IMR-90 (cell line): Measurements from ENCODE around the gene CHRD. TPM values are rescaled to one million over a fixed set of nuclear protein-coding genes. Genes with fewer than 3 reads are reported as not detected.

Source experiments
- ATAC-seq: fragments of 200-7000 bp; cut with Tn5 transposase; 2 replicates; pipeline ENCODE4 v1.9.1; 2020; ENCODE audit warnings: low read depth, mild to moderate bottlenecking, moderate library complexity
- BruUV-seq: library from RNA; stranded (reverse); fragments of 400-500 nt; replicated peaks from 2 replicates; lab custom pipeline; 2021; lab: Mats Ljungman, UMichigan
- CTCF ChIA-PET: fragments of 300-600 bp; formaldehyde crosslinking; extraction: SDS; loops from one replicate; lab custom pipeline; 2021; ENCODE audit warnings: antibody characterized with exemption; lab: Yijun Ruan, JAX
- POLR2A ChIA-PET: fragments of 300-600 bp; sonication (Branson Sonifier 250); formaldehyde crosslinking; loops from one replicate; lab custom pipeline; 2022; ENCODE audit warnings: antibody characterized with exemption; ENCODE audit not compliant: unreplicated experiment; lab: Charles Lee
- DNase-seq: peaks from one replicate; pipeline ENCODE4 v3.0.0; 2013
- H2AFZ ChIP-seq: replicated peaks from 2 replicates; pipeline ENCODE3; 2013; ENCODE audit warnings: low read length, mild to moderate bottlenecking; ENCODE audit not compliant: poor library complexity
- H2AK5ac ChIP-seq: 2 replicates; pipeline ENCODE4 v1.6.1; 2013; ENCODE audit warnings: low read depth, low read length, inconsistent platforms
- H2AK9ac ChIP-seq: replicated peaks from 2 replicates; pipeline ENCODE3; 2013; ENCODE audit warnings: mild to moderate bottlenecking, low read depth, low read length, moderate library complexity; ENCODE audit not compliant: poor library complexity
- H2BK120ac ChIP-seq: 2 replicates; pipeline ENCODE4 v1.6.1; 2013; ENCODE audit warnings: low read depth, low read length, inconsistent platforms
- H2BK15ac ChIP-seq: 3 replicates; pipeline ENCODE4 v1.6.1; 2013; ENCODE audit warnings: low read depth, low read length, inconsistent platforms
- H2BK20ac ChIP-seq: 2 replicates; pipeline ENCODE4 v1.6.1; 2013; ENCODE audit warnings: low read depth, mild to moderate bottlenecking, inconsistent platforms, low read length, moderate library complexity
- H2BK5ac ChIP-seq: 2 replicates; pipeline ENCODE4 v1.6.1; 2013; ENCODE audit warnings: mild to moderate bottlenecking, low read depth, low read length, inconsistent platforms; ENCODE audit not compliant: poor library complexity, severe bottlenecking
- H3K14ac ChIP-seq: replicated peaks from 2 replicates; pipeline ENCODE4 v1.6.1; 2013; ENCODE audit warnings: low read depth, low read length, inconsistent platforms
- H3K18ac ChIP-seq: 2 replicates; pipeline ENCODE4 v1.6.1; 2013; ENCODE audit warnings: low read depth, low read length, control low read depth
- H3K23ac ChIP-seq: 2 replicates; pipeline ENCODE4 v1.6.1; 2013; ENCODE audit warnings: low read depth, low read length, inconsistent platforms
- H3K27ac ChIP-seq: 2 replicates; pipeline ENCODE4 v1.5.1; 2013; ENCODE audit warnings: mild to moderate bottlenecking, control low read depth, low read length; ENCODE audit not compliant: insufficient read depth
- H3K27me3 ChIP-seq: 2 replicates; pipeline ENCODE4 v1.6.1; 2013; ENCODE audit warnings: low read length; ENCODE audit not compliant: control insufficient read depth, insufficient read depth
- H3K36me3 ChIP-seq: 2 replicates; pipeline ENCODE4 v1.6.1; 2013; ENCODE audit warnings: low read length, mixed read lengths; ENCODE audit not compliant: control insufficient read depth, insufficient read depth
- H3K4ac ChIP-seq: 2 replicates; pipeline ENCODE4 v1.6.1; 2013; ENCODE audit warnings: low read depth, low read length, inconsistent platforms
- H3K4me1 ChIP-seq: 2 replicates; pipeline ENCODE4 v1.6.1; 2013; ENCODE audit warnings: low read length, mixed read lengths; ENCODE audit not compliant: control insufficient read depth, insufficient read depth
- H3K4me2 ChIP-seq: 2 replicates; pipeline ENCODE4 v1.6.1; 2013; ENCODE audit warnings: low read depth, mild to moderate bottlenecking, control low read depth, low read length, moderate library complexity
- H3K4me3 ChIP-seq: 2 replicates; pipeline ENCODE4 v1.5.1; 2013; ENCODE audit warnings: low read depth, mild to moderate bottlenecking, control low read depth, low read length, moderate library complexity; ENCODE audit not compliant: insufficient read depth
- H3K56ac ChIP-seq: 2 replicates; pipeline ENCODE4 v1.6.1; 2013; ENCODE audit warnings: low read length, inconsistent platforms; ENCODE audit not compliant: insufficient read depth; ENCODE audit errors: extremely low read depth
- H3K79me1 ChIP-seq, 2 experiments: 2 replicates each; pipeline ENCODE4 v1.6.1; 2013; ENCODE audit warnings: low read length in 2 of 2, inconsistent platforms in 1 of 2, low read depth in 1 of 2
- H3K9ac ChIP-seq: 2 replicates; pipeline ENCODE4 v1.6.1; 2013; ENCODE audit warnings: low read depth, low read length, control low read depth
- H3K9me1 ChIP-seq: 2 replicates; pipeline ENCODE4 v1.6.1; 2013; ENCODE audit warnings: low read length, inconsistent platforms; ENCODE audit not compliant: insufficient read depth
- H3K9me3 ChIP-seq: 2 replicates; pipeline ENCODE4 v1.6.1; 2013; ENCODE audit warnings: low read length; ENCODE audit not compliant: control insufficient read depth, insufficient read depth
- H4K20me1 ChIP-seq: 2 replicates; pipeline ENCODE4 v1.6.1; 2013; ENCODE audit warnings: low read length, inconsistent platforms; ENCODE audit not compliant: insufficient read depth
- H4K5ac ChIP-seq: 2 replicates; pipeline ENCODE4 v1.6.1; 2013; ENCODE audit warnings: mild to moderate bottlenecking, low read depth, low read length, control low read depth
- H4K8ac ChIP-seq, 2 experiments: 2 replicates each; pipeline ENCODE4 v1.6.1; 2013; ENCODE audit warnings: low read depth in 2 of 2, low read length in 2 of 2, control low read depth in 1 of 2, inconsistent platforms in 1 of 2
- H4K91ac ChIP-seq: 2 replicates; pipeline ENCODE4 v1.6.1; 2013; ENCODE audit warnings: low read depth, low read length, inconsistent platforms; ENCODE audit not compliant: insufficient read depth
- CHD1 ChIP-seq: IDR thresholded peaks from 2 replicates; pipeline ENCODE4 v1.6.1; 2012; ENCODE audit warnings: low read depth, low read length, improper control_type of control experiment
- CTCF ChIP-seq: conservative IDR thresholded peaks from 2 replicates; pipeline ENCODE4 v1.5.1; 2012; ENCODE audit warnings: mild to moderate bottlenecking, low read depth, low read length, improper control_type of control experiment
- MAFK ChIP-seq: IDR thresholded peaks from 2 replicates; pipeline ENCODE4 v1.6.1; 2012; ENCODE audit warnings: low read depth, low read length, improper control_type of control experiment
- MAZ ChIP-seq: IDR thresholded peaks from 2 replicates; pipeline ENCODE4 v1.6.1; 2012; ENCODE audit warnings: low read depth, mild to moderate bottlenecking, low read length, improper control_type of control experiment, moderate library complexity, borderline replicate concordance
- MXI1 ChIP-seq: IDR thresholded peaks from 2 replicates; pipeline ENCODE4 v1.6.1; 2012; ENCODE audit warnings: low read depth, mild to moderate bottlenecking, low read length, moderate library complexity, borderline replicate concordance
- RAD21 ChIP-seq: IDR thresholded peaks from 2 replicates; pipeline ENCODE4 v1.6.1; 2012; ENCODE audit warnings: low read length, improper control_type of control experiment
- SMC3 ChIP-seq: fragments of 150-350 bp; IDR thresholded peaks from 2 replicates; pipeline ENCODE4 v1.6.1; 2016; ENCODE audit warnings: low read depth, mild to moderate bottlenecking, antibody characterized with exemption, low read length, moderate library complexity
- USF2 ChIP-seq: fragments of 150-350 bp; IDR thresholded peaks from 2 replicates; pipeline ENCODE4 v1.6.1; 2017; ENCODE audit warnings: mild to moderate bottlenecking, antibody characterized with exemption, low read length, low read depth
- WGBS, 2 experiments: methylation state at CpG; one replicate each; pipeline versions ENCODE4 v1.1.5 to v1.1.7; 2013; ENCODE audit warnings: missing lambda C conversion rate in 2 of 2; ENCODE audit not compliant: insufficient read length in 1 of 2; ENCODE audit errors: extremely low coverage in 2 of 2; 5-methylcytosine and 5-hydroxymethylcytosine counted together
- dilution Hi-C: fragments of 300-500 bp; cut with HindIII; formaldehyde crosslinking; loops from one replicate; pipeline ENCODE4 v1.14.3; 2018; ENCODE audit warnings: low sequenced_read_pairs; ENCODE audit not compliant: unreplicated experiment
- in situ Hi-C: fragments of 300-500 bp; cut with MboI; formaldehyde crosslinking; loops from 3 replicates; pipeline ENCODE4 v1.14.3; 2019; ENCODE audit warnings: low sequenced_read_pairs, inconsistent platforms, mixed read lengths
- intact Hi-C: fragments of 100-400 bp; cut with micrococcal nuclease; formaldehyde crosslinking; loops from 2 replicates; pipeline ENCODE4 v1.10.0; 2022
- polyA plus RNA-seq, 3 experiments: library from polyadenylated mRNA; depleted of rRNA; stranded (reverse); fragments of >200 nt; gene quantifications; 2 replicates each; pipeline ENCODE4 v1.2.3, GENCODE V29; 2012; ENCODE audit warnings: low replicate concordance in 1 of 3
- total RNA-seq: library from RNA; depleted of rRNA; stranded (reverse); fragments of >200 nt; gene quantifications from 2 replicates; pipeline ENCODE4 v1.2.3, GENCODE V29; 2012

CHRD gene
- total and polyA plus RNA-seq, 2 of the 4 experiments (the other 2 are of a cell fraction) = under 0.01 to 0.09 TPM

- no peak overlapping the region for H4K8ac ChIP-seq
- peaks cover 24% of the 10 kb centered on the region for H3K36me3 ChIP-seq
- no peak overlapping the region for H3K18ac ChIP-seq
- intact Hi-C loops = loop anchor here (10.0 kb wide), 1 partner anchor 1429 kb away; no protein-coding TSS in a partner anchor
- H3K14ac ChIP-seq = no peak overlapping the region
- H3K27me3 ChIP-seq = no peaks in the 10 kb centered on the region
- no peak overlapping the region for H3K9ac ChIP-seq
- no peak overlapping the region for H2AFZ ChIP-seq
- no peak overlapping the region for H2AK5ac ChIP-seq
- CTCF ChIA-PET = interaction anchor here (0.7 kb wide), 1 partner anchor 9 kb away, joined by 4 read pairs; no protein-coding TSS in a partner anchor
- H3K4ac ChIP-seq = no peak overlapping the region
- dilution Hi-C loops = no loop called here
- no peak overlapping the region for H2BK15ac ChIP-seq
- POLR2A ChIA-PET = no interaction called here
- BruUV-seq = no TSS peak
- H2AK9ac ChIP-seq = no peak overlapping the region
- peaks cover 7 to 25% of the 10 kb centered on the region in 2 experiments; a peak in 3 of 4 replicates for H3K79me1 ChIP-seq
- in situ Hi-C loops = no loop called here
- no peak overlapping the region for H3K23ac ChIP-seq
- no peak overlapping the region for H2BK120ac ChIP-seq
- no peak overlapping the region for H2BK5ac ChIP-seq
- ATAC-seq (peak; percentile 64), DNase-seq (peak; percentile 50)
- no peak overlapping the region for H2BK20ac ChIP-seq
- H3K4me3 ChIP-seq = no peak overlapping the region
- H3K56ac ChIP-seq = no peak overlapping the region
- no peak overlapping the region for H4K91ac ChIP-seq
- no peak overlapping the region for H3K4me2 ChIP-seq
- no peak overlapping the region for H4K5ac ChIP-seq
- H3K9me1 ChIP-seq = peaks cover 12% of the 10 kb centered on the region
- no peaks in the 10 kb centered on the region for H3K9me3 ChIP-seq
- no CpG with 5 or more reads among the region's 14 CpGs for WGBS, 2 experiments
- H4K20me1 ChIP-seq = peaks cover 3% of the 10 kb centered on the region; the same call in 1 of the 2 replicates
- H3K27ac ChIP-seq = no peak overlapping the region
- H3K4me1 ChIP-seq = peaks cover 18% of the 10 kb centered on the region
- TF ChIP-seq CHD1 (no peak), SMC3 (peak; percentile 34), MXI1 (no peak), RAD21 (peak; percentile 37), MAZ (no peak), USF2 (peak; percentile 59), CTCF (peak; percentile 41), MAFK (no peak)
Measured at GRCh38 chr3:184345317-184346144, 34.3 kb upstream of the CHRD start.
